GM12864 (cell line): ENCODE measurements around the gene LHX3.

Experiments used
- DNase-seq: peaks from one replicate; pipeline ENCODE4 v3.0.0-alpha.2; 2011; ENCODE audit warnings: low read depth
- H3K4me3 ChIP-seq: 2 replicates; pipeline ENCODE4 v1.5.1; 2011; ENCODE audit warnings: mild to moderate bottlenecking, low read depth, low read length, control low read depth
- TF ChIP-seq, protein P1 (sequence below): IDR thresholded peaks from 2 replicates; pipeline ENCODE4 v1.5.1; 2011; ENCODE audit warnings: low read depth, mild to moderate bottlenecking, moderate library complexity, low read length, control low read depth, inconsistent platforms; ENCODE audit errors: missing control alignments

LHX3 gene

DNA sequence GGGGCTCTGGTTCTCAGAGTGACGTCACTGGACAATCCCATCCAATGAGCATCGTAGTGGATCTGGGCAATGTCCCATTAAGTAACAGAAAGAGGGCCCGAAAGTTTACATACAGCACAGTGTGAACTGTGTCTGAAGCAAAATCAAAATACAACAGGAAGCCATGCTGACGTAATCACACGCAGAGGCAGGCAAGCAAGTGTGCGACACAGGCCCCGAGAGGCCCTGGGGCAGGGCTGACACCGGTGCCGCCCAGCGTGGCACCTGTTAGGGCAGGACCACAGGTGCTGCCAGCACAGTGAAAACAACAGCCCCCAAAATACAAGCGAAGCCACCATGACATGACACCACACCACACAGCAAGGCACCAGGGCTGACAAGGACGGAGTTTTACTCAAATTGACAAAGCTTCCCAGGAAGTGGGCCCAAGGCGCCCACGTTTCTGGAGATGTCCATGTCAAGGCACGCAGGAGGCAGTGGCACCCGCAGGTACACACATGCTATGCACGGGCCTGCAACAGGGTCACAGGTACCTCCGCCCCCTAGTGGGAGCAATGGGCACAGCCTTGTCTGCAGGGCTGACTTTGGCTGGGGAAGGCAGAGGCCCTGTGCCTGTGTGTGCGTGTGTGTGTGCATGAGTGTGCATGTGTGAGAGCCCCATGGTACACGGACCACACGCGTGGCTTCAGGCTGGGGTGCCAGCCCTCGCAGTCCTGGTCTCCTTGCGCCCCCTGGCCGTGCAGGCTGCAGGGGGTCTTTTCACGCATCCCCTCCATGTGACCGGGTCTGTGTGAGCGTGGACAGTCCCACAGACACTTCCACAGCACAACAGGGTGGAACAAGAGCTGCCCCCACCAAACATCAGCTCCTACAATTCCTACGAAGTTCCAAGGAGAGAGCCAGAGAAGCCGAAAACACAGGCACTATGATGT lies 21.1 kb upstream of the LHX3 start:
- DNase-seq = peak; percentile 45
- TF ChIP-seq, protein P1, sequence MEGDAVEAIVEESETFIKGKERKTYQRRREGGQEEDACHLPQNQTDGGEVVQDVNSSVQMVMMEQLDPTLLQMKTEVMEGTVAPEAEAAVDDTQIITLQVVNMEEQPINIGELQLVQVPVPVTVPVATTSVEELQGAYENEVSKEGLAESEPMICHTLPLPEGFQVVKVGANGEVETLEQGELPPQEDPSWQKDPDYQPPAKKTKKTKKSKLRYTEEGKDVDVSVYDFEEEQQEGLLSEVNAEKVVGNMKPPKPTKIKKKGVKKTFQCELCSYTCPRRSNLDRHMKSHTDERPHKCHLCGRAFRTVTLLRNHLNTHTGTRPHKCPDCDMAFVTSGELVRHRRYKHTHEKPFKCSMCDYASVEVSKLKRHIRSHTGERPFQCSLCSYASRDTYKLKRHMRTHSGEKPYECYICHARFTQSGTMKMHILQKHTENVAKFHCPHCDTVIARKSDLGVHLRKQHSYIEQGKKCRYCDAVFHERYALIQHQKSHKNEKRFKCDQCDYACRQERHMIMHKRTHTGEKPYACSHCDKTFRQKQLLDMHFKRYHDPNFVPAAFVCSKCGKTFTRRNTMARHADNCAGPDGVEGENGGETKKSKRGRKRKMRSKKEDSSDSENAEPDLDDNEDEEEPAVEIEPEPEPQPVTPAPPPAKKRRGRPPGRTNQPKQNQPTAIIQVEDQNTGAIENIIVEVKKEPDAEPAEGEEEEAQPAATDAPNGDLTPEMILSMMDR = peak; percentile 99
- peak overlapping the region; percentile 18 for H3K4me3 ChIP-seq

DNA sequence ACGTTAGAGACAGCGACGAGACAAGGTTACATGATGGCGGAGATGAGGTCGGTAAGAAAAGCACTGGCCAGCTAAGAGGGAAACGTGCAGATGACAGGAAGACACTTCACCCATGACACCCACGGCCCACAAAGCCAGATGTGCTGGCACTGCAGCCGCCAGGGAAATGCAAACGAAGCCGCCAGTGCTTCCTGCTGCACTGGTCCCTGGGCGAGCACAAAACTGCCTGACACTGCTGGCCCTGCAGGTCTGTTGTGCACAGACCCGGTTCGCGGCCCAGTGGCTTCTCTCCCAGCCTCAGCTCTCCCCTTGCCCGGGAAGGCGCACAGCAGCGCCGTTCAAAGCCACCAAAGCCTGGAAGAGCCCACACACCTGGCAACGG lies 20.4 kb upstream of the LHX3 start:
- TF ChIP-seq, protein P1 = no peak
- DNase-seq = peak; percentile 27
- peak overlapping the region; percentile 18 for H3K4me3 ChIP-seq

DNA sequence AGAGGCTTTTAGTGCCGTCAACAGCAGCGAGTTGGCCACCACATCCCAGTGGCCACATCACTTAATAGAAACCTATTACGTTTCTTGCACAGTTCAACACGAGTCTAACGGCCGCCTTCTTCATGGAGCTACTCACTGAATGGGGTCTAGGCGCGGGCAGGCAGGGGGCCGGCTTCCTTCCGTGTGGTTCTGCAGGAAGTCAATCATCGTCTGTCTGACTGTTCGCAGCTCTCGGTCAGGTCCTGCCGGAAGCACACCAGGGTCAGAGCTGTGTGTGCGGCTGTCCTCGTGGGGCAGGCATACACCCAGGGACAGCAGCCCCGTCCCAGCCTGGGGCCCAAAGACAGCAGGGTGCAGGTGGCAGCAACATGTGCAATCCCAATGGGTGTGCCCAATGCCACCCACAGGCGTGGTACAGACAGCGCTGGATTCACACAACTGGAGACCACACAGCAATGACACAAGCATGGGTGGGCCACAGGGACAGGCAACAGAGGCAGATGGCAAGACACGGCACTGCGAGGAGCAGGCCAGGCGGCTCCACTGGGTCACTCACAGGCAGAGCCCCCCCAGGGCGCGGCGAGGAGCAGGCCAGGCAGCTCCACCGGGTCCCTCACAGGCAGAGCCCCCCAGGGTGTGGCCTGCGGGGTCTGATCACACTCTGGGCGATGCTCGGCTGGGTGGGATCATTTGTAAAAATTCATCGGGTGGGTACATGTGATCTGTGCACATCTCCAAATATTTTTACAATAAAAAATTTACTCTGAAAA lies 19.1 kb upstream of the LHX3 start:
- TF ChIP-seq, protein P1 = no peak
- H3K4me3 ChIP-seq = no peak overlapping the region

DNA sequence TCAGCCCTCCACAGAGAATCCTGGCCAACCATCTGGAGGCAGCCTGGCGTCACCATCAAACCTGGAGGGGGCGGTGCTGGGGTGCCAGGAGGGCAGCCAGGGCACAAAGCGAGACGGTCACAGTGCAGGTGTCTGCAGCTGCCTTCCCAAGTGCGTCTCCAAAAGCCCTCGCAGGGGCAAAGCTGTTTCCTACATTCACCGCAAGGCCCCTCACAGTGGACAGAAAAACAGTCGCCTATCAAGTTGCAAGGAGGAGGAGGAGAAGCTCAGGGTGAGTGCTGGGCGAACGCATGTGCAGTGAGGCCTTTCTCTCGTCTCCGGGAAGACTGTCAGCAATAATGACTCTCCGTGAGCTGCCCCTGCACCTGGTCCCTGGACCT lies 18.0 kb upstream of the LHX3 start:
- no peak for DNase-seq
- TF ChIP-seq, protein P1 = no peak
- no peak overlapping the region for H3K4me3 ChIP-seq

More for the DNA sequence above, 19.1 kb upstream of the LHX3 start:
- DNase-seq = no peak

DNA sequence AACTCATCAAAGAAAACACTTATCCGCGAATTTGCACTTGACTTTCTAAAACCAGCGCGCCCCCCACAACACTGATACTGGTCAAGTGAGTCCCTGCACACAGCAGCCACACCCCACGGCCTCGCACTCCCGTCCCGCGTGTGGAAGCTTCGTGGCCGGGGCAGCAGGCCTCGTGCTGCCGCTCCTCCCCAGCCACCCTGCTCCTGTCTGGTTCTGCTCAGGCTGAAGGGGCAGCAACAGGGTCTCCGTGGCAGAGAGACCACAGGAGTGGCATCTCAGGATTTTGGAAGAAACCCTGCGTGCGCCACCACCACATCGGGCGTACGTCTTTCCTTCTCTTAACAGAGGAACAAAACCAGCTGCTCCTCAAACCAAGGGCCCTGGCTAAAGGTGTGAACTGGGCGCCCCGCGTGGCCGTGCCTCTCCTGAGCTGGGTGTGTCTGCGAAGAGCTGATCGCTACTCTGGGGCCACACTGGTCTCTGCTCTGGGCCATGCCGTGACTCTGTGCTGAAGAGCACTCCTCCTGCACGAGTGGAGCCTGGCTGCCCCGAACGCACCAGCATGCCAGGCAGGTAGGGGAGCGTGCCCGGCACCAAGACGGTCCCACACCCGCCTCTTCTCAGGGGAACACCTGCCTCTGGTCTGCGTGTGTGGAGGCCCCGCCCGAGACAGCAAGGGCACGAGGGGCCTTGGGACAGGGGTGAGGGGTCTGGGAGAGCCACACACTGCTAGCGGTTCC lies 17.4 kb upstream of the LHX3 start:
- no peak overlapping the region for H3K4me3 ChIP-seq
- no peak for DNase-seq
- TF ChIP-seq, protein P1 = no peak

DNA sequence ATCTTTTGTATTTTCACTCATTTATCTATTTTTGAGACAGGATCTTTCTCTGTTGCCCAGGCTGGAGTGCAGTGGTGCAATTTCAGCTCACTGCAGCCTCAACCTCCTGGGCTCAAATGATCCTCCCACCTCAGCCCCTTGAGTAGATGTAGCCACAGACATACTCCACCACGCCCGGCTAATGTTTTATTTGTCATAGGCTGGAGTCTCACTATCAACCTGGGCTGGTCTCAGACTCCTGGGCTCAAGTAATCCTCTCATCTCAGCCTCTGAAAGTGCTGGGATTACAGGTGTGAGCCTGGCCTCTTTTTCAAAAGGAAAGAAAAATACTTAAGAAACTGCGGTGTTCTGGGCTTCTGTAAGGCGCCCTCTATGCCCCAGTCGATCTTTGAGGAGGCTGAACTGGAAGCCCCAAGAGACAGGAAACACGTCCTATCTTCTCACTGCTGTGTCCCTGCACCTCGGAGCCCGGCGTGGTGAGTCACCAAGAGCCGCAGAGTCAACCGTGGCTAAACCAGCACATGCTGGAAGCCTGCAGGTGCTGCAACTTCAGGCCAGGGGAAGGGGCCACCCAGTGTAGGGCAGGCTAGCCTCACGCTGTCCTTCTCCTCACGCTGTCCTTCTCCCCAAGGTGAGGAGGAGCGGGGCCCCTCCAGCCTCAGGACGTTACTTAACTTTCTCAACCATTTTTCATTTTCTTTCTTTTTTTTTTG lies 15.2 kb upstream of the LHX3 start:
- DNase-seq = no peak
- TF ChIP-seq, protein P1 = no peak
- H3K4me3 ChIP-seq = no peak overlapping the region
